Stimulated activated CD8-positive, alpha-beta memory T cell treated with anti-CD3 and anti-CD28 coated beads, Interleukin-4, amount 100 ng/mL, for 48 hours (primary cell): Measurements from ENCODE around the gene TRAIP.
"Not testable (repeated sequence)": the region's sequence is repeated elsewhere in the genome, so short reads cannot be mapped to it uniquely, and the experiment has no call there.

ENCODE experiments used
- DNase-seq: peaks from one replicate; pipeline ENCODE4 v3.0.0-alpha.2; 2020

Gene TRAIP

GRCh38 chr3:49872801-49873281, 16.5 kb upstream of the TRAIP start:
- DNase-seq = no peak

DNA sequence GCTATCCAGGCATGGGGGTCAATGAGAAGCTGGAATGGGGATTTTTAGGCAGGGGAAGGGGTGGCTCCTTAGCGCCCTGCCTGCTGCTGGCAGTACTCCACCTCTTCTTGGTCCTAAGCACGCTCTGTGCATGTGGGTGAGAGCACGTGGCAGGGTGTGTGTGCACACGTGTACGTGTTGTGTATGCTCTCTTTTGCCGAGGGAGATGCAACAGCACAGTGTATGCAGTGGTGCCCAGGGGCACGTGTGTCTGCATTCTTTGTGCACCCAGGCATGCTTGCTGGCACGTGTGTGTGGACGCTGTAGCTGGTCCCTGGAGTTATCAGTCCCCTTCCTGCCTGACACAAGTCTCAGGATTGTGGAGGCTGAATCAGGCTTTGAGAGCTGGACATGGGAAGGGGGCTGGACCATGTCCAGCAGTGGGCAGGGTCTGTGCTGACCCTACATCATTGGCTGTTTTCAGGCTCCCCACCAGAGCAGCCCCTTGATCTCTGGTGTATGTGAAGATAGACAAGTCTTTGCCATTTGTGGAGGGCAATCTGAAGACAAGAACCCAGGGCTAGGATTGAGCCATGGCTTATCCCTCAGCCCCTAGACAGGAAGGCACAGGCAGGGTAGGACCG, 15.3 kb upstream of the TRAIP start:
- DNase-seq = no peak

DNA sequence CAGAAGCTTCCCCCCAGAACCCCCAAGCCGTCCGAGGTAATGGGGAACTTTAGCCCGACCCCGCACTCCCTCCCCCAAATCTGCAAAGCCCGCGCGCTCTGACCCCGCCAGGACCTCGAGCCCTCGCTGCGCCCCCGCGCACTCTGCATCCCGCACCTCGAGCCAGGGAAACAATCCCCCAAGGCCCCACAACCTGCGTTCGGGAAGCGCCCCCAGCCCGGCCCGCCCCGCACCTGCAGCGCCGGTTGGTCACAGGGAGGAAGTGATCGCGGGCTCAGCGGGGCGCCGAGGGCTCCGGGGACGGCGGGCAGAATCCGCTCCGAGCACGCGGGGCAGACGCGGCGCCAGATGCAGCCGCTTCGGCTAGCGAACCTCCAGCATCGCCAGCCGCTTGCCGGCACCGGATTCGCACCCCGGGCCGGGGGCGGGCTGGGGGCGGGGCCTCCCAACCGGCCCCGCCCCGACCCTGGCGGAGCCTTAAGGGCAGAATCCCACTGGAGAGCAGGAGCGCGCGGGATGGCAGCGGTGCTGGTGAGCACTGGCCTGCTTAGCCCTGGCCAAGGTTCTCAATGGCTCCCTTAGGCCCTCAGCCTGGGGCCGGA, 13.3 kb upstream of the TRAIP start, which contains the start of gene CAMKV:
Gene CAMKV (minus strand): TSS at position 382 of the 602 bp plus-strand sequence. CDS start 7,518 bp downstream, outside the sequence.
- DNase-seq = peak; percentile 41

GRCh38 chr3:49868862-49869466, 12.6 kb upstream of the TRAIP start:
- no peak for DNase-seq

DNA sequence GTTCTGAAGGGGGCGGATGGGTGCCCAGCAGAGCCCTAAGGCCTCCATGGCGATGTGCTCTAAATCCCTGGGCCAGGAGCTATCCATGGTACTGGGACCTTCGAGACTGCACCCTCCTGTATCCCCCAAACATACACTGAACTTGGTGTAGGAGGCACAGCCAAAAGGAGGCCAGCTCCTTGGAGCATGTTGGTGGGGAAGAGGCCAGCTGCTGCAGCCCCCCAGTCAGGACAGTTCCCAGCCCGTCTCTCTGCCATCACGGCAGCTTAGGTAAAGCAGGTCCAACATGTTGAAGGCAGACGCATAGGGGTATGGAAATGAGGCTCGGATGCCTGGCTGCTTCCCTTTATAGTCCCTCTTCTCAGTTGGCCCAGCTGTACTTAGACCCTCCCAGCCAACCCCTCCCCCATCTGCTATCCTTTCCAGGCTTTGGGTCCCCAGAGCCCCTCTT, 11.5 kb upstream of the TRAIP start:
- DNase-seq = peak; percentile 45

- no peak for DNase-seq
These were observed 11.0 kb upstream of the TRAIP start for GRCh38 chr3:49867400-49867799.

GRCh38 chr3:49865198-49865784, 8.9 kb upstream of the TRAIP start:
- no peak for DNase-seq

GRCh38 chr3:49864505-49864904, 8.1 kb upstream of the TRAIP start:
- no peak for DNase-seq

DNA sequence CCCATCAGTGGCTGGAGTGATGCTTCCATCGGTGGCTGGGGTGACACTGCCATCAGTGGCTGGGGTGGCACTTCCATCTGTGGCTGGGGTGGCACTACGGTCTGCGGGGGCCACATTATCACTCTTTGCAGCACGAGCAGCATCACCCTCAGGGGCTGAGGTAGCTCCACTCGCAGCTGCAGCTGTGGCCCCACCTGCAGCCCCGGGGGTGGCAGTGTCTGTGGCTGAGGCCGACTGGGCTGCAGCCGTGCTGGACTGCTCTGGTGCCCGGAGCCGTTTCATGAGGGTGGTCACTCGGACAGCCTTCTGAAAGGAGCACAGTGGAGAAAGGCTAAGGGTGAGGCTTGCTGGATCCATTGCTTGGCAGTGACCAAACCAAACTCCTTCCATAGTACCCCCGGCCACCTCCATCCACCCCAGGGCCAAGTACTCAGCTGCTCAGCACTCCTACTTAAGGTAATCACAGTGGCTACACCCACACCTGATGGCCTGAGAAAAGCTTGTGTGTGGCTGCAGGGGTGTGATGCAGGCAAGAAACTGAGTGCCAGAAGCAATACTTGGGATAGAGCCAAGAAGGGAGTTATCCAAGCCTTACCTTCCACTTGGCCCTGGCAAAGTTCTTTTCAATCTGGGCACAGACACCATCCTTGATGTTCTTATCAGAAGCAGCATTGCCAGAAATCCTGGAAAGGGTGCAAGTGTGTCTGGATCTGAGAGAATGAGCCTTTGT, 3.4 kb upstream of the TRAIP start:
- no peak for DNase-seq

- no peak for DNase-seq
These were observed 702 bp downstream of the TRAIP start for GRCh38 chr3:49855662-49856061.

DNA sequence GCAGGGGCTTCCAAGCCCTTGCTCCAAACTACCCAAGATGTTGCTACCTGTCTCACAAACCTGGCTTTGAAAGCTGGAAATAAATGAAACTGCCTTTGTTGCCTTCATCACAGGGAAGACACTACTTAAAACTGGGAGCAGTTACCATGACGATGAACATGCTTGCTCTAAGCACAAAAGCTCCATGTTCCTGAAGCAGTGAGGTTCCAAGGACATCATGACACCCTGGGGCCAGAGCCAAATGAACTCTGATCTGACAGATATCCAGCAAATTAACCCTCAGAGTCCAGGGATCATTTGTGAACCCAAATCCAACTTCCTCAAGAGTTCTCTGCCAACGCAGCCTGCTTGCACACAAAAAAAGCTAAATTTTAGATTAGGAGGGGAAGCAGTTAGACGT, 10.7 kb downstream of the TRAIP start:
- DNase-seq = no peak

DNA sequence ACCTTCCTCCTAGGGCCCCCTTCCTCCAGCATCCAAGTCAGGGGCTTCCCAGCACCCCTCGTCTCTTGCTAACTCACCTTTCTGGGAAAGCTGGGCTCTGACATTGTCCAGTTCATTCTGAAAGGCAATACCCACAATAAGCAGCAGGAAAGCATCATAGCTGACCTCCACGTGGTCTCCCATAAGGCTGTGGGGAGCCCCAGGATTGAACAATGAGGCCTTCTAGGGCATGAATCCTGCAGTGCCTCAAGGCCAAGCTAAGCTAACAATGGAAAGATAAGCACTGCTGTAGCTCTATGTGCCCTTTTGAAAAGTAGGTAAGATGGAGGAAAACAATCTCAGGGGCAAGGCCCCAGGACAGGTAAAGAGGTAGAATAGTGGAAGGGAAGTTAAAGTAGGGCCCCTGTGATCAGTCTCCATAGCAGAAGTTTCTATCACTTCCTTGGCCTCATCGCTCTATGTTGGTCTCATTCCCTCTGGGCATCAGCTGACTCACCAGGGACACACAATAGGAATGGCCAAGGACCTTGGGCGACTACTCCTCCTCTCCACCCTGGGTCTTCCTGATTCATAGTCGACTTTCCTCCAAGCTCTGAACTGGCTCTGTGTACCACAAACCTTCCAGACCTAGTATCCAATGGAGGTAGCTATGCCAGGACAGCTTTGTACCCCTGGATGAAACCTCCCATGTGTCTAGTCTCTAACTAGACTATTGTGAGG, 11.7 kb downstream of the TRAIP start:
- no peak for DNase-seq

DNA sequence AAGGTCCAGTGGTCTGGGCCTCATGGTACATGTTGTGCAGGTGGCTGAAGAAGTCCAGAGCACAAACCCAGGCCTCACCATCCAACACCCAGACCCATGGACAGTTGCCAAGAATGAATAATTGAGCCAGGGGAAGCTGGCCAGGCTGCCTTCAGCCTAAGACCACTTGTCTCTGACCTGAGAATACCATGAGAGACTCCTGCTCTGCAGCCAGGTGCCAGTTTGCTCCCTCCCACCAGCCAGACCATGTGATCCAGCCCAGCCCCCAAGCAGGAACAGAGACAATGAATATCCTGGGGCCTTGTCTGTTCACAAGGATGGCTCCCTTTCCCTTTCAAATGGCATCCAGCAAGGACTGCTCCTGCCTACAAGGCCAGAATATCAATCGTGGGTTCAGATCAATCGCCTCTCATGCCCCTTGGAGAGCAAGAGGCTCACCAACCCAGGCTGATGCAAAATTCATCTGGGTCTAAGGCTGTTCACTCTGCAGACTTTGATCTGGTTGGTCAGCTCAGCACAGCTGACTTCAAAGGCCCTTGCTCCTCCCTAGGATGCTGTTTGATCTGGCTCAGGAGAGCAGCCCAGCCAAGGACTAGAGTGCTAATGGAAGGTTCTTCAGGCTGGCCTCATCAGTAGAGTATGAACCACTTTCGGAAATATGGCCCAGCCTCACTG, 13.4 kb downstream of the TRAIP start:
- DNase-seq = no peak

GRCh38 chr3:49841806-49842205, 14.6 kb downstream of the TRAIP start:
- DNase-seq = no peak

- DNase-seq = peak; percentile 30
These were observed 15.2 kb downstream of the TRAIP start for GRCh38 chr3:49841126-49841696.

DNA sequence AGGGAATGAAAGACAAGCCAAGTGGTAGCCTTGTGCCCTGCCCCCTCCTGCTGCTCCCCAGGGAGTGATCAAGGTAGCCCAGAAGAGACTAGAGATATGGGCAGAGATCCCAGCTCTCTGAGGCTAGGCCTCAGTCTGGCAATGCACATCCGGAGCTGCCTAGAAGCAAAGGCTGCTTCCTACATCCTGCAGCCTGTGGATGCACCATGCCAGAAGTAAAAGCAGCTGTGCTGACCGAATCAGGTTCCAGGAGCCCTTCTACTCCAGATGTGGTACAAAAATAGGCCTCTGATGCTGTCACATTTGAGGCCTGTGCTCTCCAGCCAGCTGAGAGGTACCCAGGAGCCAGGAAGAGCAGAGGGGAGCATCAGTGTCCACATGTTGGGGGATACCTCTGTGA, 16.0 kb downstream of the TRAIP start:
- no peak for DNase-seq

- peak; percentile 85 for DNase-seq
These were observed 17.1 kb downstream of the TRAIP start for GRCh38 chr3:49839193-49839809.

- DNase-seq = no peak
These were observed 25.0 kb downstream of the TRAIP start for GRCh38 chr3:49831341-49831740.

- DNase-seq = no peak
These were observed 30.3 kb downstream of the TRAIP start for GRCh38 chr3:49826016-49826415.

GRCh38 chr3:49823131-49823530, 33.2 kb downstream of the TRAIP start:
- DNase-seq = not testable (repeated sequence)
